NCI-H510A (cell line): ENCODE data around the gene CREB5.

Experiments
- DNase-seq: peaks from one replicate; lab custom pipeline; 2025; lab: John Stamatoyannopoulos, UW

Gene CREB5

DNA sequence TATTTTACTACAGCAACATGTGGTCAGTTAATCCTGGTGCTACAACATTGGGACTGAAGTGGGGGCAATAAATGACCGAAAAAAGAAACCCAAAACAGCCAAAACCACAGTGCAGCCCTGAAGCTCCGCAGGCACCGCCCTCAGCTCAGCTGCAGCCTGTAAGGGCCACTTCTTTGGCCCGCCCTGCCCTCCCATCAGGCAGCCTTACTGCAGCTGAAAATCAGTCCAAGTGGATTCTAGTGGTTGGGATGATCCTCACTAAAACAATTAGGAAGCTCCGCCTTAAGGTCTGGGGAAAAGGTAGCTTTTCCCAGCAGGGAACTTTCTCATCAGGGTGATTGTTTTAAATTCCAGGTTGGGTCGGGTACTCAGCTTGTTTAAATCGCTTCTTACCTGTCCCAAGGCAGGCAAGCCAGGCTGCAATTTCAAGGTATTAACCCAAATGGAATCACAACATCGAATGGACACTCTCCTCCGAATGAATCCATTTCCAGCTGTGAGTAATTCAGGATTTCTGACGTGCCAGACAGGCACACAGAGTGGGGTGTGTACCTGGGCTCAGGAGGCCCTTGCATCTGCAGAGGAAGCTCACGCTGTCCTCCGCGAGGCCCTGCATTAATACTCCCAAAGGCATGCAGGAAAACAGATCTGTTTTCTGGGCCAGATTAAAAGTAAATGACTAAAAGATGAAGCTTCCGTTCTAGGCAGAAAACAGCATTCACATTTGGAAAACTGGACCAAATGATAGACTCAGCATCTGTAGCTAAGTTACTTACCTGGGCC lies 104.3 kb downstream of the CREB5 start:
- DNase-seq: no peak

DNA sequence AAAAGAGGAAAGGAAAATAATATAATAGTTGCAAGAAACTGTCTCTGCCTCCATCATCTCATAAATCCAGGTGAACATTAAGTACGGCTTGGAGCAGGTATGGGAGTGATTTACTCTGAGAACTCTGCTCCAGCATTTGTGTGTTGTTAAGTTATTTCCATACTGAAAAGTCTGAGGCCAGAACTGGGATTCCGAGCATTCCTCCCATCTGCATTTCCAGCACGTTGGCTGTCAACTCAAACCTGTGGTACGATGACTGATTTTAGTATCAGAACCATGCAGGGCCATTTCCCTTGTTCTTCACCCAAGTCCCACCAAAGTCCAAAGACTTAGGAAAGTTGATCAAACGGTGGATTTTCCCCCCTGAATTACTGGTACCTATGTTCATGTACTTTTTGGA lies 104.9 kb downstream of the CREB5 start:
- no peak for DNase-seq

DNA sequence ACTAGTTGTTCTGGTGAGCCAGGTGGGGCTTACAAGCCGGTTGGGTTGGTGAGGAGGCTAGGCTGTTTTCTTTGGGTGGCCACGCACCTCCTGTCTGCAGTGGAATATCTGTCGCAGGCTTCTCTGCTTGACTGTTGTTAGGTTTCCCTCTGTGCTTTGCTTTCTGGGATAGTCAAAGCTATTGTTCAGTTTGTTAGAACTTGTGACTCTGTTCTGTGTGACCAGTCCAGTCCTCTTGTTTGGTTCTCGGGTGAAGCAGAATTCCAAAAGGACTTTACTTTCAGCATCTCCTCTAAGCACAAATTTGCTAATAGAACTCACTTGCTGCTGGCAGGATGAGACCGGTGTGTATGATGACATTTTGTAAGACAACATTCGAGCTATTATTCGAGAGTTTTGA lies 105.3 kb downstream of the CREB5 start:
- no peak for DNase-seq

DNA sequence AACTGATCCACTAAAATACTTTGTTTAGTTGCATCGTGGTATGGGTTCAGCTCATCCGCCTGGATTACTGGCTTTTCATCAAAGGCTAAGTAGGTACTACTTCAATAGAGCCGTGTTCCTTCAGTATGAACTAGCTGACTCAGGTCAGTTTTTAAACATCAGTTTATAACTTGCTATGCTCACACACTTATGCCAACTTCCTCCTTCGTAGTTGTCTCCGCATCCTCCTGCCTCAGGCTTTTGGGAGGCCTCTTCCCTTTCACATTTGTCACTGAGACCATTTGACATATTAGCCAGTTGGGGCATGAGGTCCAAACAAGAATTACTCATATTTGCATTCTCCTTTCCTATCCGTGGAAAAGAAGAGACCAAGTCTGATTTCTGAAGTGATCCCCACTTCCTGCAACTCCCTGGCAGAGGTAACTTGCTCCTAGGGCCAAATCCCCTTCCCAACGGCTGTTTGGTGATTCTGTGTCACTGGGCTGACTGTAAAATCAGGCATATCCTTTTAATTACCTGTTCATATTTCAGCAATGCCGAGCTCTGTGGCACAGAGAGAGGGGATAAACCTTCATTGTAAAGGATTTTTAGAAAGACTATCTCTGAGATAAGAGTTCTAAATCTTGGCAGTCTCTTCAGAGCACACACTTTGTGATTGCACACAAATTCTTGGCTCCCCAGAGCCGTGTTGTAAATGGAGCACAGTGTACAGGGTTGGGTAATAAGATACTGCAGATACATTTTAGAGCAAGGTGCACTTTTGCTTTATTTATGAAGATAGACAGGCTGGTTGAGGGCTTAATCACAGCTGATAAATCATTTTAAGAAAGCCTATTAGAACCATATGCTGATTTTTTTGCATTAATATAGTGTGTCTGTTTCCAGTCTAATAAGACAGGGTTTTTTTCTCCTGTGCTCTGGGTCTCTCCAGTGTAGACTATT lies 108.0 kb downstream of the CREB5 start:
- no peak for DNase-seq

DNA sequence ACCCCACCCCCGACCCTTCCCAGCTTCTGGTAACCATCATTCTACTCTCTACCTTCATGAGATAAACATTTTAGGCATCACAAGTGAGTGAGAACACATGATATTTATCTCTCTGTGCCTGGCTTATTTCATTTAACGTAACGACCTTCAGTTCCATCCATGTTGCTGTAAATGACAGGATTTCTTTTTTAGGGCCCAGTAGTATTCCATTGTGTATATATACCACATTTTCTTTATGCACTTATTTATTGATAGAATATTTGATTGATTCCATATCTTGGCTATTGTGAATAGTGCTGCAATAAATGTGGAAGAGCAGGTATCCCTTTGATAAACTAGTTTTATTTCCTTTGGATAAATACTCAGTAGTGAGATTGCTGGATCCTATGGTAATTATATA lies 112.7 kb downstream of the CREB5 start:
- DNase-seq: no peak

DNA sequence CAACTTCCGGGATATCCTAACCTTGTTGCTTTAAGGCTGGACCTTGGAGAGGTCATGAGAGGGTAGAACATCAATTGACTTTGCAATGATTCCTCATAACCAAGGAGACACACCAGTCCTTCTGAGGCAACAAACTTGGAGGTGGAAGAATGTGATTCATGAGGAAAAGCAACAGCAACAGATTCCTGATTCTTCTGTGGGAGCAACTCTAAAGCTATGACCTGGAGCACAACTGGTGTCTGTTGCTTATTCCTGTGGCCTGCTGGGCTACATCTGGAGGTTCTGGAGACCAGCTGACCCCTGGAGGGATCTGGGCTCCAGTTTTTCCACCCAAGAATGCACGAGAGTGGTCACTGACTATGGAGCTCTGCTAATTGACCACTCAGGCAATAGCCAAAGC lies 116.6 kb downstream of the CREB5 start:
- DNase-seq: no peak

DNA sequence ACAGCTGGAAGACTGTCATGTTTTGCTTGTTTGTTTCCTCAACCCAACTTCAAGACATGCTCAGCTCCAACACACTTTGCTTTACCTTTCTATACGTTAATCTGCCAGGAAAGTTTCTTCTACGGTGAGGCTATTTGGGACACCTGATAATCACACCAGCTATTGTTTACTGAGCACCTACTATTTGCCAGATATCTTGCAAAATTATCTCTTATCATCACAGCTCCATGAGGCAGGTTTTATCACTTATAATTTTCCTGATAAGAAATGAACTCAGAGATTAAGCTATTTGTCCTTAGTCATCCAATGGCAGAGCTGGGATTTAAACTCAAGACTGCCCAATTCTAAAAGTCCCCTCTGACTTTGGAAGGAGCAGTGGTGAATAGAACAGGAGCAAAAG lies 117.4 kb downstream of the CREB5 start:
- no peak for DNase-seq

DNA sequence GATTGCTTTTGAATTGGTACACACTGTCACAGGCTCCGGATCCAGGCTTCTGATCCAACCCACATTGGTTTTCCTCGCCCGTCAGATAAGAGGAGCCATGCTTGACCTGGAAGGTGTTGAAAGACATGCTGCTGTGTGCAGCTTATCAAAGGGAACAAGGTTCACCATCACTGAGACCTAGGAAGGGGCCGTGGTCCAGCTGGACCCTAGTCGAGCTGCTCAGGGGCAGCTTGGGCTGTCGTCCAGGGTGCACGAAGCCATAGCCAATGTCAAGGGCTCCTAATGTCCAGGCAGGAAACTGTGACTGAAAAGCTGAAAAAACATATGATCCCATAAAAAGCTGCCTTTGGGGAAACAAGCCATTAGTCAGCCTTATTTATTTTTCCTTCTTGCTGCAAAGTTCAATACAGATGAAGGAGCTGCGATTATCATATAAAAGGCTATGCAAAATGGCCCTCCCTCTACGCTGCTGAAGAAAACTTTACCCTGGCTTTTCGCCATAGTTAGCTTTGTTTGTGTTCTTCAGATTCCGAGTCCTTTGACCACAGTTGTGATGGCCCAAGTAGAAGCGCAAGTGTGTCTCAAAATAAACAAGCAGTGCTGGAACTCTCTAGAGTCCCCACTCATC lies 118.0 kb downstream of the CREB5 start:
- no peak for DNase-seq

DNA sequence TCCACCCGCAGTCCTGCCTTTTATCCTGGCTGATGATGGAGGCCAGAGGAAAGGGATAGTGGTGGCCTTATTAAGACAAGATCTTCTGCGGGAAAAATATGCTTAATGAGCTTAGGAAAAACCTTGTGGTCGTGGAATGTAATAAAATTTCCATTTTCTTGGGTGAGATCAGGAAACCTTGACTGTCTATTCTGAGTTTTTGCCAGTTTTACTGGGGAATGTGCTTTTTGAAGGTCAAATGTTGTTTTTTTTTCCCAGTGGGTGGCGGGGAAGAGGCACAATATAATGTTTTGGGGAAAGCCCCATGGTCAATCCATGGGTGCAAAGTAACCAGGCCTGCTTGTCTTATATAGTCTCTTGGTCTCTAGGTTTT lies 118.5 kb downstream of the CREB5 start:
- no peak for DNase-seq

DNA sequence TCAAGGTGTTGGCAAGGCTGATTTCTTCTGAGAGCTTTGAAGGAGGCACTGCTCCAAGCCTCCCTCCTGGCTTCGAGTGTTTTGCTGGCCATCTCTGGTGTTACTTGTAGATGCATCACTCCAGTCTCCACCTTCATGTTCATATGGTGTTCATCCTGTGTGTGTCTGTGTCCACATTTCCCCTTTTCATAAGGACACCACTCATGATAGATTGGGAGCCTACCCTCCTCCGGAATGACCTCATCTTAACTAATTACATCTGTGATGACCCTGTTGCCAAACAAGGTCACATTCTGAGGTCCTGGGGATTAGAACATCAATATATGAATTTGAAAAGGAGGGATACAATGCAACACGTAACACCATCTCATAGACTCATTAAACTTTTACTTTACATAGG lies 119.0 kb downstream of the CREB5 start:
- no peak for DNase-seq

DNA sequence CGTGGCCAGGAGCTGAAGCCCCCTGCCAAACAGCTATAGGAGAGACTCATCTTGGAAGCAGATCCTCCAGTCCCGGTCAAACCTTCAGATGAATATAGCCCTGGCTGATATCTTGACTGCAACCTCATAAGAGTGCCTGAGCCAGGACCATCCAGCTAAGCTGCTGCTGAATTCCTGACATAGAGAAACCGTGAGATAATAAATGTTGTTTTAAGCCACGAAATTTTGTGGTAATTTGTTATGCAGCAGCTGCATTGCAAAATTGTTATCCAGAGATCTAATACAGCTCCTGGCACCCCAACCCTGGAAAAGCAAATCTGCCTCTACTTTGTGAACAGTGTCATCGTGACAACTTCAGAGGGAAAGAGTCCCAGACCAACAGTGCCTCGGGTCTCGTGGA lies 119.9 kb downstream of the CREB5 start:
- no peak for DNase-seq

DNA sequence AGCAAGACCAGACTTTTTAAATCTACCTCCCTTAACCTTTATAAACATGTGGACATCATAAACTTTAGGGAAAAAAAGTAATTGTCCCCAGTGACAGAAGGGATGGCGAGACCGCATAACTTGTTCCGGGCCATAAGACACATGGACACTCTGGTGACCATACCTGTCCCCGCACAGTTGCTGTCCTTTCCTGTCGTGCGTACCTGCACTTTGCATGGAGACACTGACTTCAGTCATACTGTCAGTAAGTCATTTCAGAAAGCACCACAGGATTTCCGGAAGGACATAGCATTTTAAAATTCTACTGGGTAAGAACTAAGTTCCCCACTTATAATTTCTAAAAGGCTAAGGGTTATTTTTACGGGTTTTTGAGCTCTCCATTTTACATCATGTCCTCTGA lies 120.9 kb downstream of the CREB5 start:
- no peak for DNase-seq

DNA sequence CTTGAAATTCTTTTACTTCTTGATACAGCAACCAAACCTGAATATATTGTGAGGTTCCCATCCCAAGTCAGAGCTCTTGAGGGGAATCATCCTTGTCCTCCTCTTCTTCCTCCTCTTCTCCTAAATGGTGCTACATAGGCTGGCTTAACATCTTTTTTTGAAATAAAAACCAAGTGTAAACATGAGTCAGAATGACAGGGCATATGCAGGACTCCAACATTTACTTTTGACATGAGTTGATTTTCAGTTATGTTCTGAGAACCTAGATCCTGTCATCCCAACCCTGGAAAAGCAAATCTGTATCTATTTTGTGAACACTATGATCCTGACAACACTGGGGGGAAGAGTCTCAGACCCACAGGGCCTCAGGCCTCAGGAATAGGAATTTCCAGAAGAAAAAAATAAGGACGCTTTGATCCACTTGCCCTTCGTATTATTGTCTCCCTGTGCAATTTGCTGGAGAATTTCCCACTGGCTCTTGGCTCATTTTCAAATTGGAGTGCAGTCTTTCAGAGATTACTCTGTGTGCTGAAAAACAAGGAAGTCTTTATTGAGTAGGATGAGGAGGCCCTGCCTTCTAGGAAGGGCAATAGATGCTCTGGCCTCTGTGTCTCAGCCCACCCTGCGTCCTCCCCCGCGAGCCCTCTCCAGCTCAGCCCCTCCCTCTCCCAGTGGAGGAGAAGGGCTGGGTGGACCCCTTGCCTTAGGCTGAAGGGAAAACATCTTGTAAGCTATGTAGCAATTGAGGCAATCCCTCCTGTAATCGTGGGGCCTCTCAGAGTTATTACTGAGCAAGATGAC lies 121.6 kb downstream of the CREB5 start:
- DNase-seq: no peak

DNA sequence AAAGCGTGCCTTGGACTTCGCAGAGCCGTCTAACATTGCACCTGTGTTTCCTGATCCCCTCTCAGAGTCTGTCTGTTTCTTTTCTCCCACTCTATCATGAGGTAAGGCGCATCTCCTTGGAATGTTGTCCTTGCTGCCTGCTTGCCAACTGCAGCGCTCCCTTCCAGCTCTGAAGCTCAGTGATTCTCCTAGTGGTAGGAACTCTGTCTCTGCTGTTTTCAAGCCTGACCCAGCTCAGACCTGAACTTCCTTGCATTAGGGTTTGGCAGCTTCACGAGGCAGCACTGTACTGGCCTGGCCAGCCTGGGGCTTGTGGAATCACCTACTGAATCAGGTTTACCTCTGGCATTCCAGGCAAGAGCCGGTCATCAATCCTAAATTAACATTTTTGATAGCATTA lies 123.9 kb downstream of the CREB5 start:
- no peak for DNase-seq

DNA sequence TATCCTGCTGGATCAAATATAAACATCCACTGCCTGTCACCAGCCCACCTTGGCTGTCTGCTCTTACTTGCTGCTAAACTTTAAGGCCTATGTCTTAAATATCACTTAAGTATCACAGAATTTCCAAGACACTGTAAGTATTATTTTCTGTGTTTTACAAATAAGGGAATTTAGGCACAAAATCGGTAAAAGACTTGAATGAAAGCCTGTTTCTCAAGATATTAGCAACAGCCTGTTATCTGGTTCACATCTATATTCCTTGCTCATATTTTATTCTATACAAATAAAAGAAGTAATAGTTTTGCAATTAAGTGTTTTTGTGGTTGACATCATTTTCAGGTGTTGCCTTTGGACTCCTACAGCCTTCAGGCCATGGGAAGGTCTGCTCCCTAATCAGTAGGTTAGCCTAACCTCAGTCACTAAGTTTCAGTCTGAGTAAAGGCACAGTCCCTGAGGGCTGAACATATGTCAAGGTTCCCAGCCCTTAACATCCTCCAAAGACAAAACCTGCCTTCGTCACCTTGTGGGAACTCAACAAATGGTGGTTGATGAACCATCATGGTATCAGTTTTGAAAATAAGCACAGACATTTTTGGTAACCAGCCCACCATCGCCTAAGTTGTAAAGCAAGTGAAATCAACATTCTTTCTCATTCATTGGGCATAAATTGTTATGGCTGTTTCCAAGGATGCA lies 127.1 kb downstream of the CREB5 start:
- DNase-seq: no peak

DNA sequence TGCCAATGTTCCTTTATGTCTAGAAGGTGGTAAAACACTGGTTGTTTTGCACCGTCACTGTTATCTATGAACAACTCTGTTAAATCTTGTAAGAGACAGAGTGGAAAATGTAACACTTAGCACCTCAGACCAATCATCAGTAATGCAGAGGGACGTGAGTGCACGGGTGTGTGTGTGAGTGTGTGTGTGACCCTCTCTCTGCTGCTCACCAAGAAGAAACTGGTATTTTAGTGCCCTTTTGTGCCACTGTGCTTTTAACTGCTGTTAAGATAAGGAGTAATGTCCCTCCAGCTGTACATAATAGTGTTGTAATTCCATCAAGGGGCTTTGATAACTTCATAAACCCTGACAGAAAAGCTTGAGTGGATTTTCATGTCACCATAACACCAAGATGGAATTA lies 130.1 kb downstream of the CREB5 start:
- DNase-seq: no peak

DNA sequence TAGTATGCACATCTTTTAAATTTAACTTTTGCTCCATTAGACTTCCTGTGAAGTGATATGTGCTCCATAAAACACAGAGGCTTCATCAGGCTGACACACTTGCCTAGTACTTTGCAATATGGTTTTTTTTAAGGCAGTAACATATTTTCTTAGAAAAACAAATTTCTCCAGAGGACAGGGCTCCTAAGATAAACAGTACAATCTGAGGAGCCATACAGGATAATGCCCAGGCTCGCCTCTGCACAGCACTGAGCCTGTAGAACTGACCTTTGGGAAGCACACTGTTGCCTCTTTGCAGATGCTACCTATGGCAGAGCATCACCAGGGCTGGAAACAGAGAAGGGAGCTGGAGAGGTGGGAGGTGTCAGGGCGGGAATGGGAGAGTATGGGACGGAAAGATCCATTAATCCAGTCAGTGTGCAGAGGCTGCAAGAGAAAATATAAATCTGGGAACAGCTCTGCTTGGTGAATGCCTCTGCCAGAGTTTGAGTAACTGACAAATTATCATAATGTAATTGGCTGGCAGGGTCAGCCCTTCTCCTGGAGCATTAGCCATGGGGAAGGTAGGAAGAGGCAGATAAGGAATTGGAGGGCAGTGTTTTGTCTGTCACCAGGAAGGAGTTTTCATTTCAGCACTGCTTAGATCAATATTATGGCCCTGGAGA lies 132.3 kb downstream of the CREB5 start:
- DNase-seq: no peak

DNA sequence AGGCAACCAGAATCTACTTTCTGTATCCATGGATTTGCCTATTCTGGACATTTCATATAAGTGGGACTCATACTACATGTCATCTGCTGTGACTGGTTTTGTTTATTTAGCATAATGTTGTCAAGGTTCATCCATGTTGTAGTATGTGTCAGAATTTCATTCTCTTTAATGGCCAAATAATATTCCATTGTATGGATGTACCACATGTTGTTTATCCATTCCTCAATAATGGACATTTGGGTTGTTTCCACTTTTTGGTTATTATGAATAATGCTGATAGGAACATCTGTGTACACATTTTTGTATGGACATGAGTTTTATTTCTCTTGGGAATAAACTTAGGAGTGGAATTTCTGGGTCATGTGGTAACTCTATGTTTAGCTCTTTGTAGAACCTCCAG lies 133.7 kb downstream of the CREB5 start:
- DNase-seq: no peak

DNA sequence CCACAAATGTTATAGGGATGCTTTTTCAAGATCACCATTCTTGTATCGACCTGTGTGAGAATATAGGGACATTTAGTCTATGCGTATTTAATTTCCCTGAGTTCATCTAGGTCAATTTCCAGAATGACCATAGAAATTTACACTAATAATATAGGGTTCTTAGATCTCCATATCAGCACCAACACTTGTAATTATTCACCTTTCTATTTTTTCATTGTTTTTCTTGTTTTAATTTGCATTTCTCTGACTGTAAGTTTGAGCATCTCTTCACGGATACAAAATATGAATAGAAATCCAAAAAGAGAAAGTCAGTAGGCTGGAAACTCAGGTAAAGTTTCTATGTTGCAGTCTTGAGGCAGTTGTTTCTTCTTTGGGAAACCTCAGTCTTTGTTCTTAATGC lies 134.8 kb downstream of the CREB5 start:
- DNase-seq: no peak

DNA sequence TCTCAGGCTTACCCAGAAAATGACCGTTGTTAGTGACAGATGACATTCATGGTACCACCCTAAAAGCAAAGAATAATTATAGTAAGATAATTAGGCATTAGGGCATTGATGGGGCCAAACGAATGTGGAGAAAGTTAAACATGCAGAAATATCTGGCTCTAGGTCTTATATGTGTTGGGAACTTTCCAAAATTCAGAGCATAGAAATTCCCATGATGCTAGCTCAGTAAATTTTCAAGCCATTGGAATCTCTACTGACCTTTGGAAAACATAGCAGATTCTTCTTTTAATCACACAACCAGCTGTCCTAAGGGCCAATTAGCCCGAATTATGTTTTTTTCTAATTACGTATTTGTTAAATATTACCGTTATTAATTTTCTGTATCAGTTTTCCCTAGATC lies 136.1 kb downstream of the CREB5 start:
- DNase-seq: no peak

DNA sequence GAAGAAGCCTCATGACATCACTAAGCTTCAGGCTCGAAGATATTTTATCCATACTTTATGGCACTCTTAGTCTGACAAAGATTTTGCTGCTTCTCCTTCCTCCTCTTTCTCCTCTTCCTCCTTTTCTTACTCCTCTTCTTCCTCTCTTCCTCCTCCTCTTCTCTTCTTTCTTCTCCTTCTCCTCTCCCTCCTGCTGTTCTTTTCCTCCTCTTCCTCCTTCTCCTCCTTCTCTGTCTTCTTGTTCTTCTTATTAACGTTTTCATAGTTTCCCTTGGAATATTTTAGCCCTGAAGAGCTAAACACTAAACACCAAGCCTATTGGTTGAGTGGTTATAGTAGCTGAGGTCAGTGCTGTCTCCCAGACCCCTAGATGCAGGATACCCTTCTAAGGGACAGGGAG lies 137.7 kb downstream of the CREB5 start:
- no peak for DNase-seq
